HCT116 (cell line): ENCODE results near the gene SIX2. TPM values are rescaled to one million over a fixed set of nuclear protein-coding genes. Genes with fewer than 3 reads are reported as not detected.

ENCODE experiments used
- ATAC-seq: fragments of 200-7000 bp; cut with Tn5 transposase; 2 replicates; pipeline ENCODE4 v1.9.1; 2020; ENCODE audit warnings: mild to moderate bottlenecking, moderate library complexity
- BruUV-seq: library from RNA; stranded (reverse); fragments of 400-500 nt; replicated peaks from 2 replicates; lab custom pipeline; 2021; lab: Mats Ljungman, UMichigan
- CTCF ChIA-PET: fragments of 300-600 bp; sonication (Branson Sonifier 250); formaldehyde crosslinking; loops from one replicate; lab custom pipeline; 2021; ENCODE audit warnings: antibody characterized with exemption; lab: Charles Lee
- POLR2A ChIA-PET: fragments of 300-600, 350-600 bp; sonication (Branson Sonifier 250); formaldehyde crosslinking; loops from one replicate; lab custom pipeline; 2021; ENCODE audit warnings: antibody characterized with exemption; lab: Charles Lee
- RAD21 ChIA-PET, 2 experiments: fragments of 300-600 bp; sonication (Branson Sonifier 250); formaldehyde crosslinking; loops; one replicate each; lab custom pipeline; 2023; ENCODE audit warnings: low total read pairs in 2 of 2; ENCODE audit not compliant: uncharacterized antibody in 2 of 2, unreplicated experiment in 2 of 2, low non-redundant PET in 1 of 2; lab: Charles Lee
- DNase-seq: peaks from one replicate; pipeline ENCODE4 v3.0.0-alpha.2; 2010; ENCODE audit warnings: low read depth, low spot score
- H2AFZ ChIP-seq: fragments of 200-600 bp; shearing (Covaris generic), sonication (generic); 2 replicates; pipeline ENCODE4 v1.6.1; 2017; ENCODE audit warnings: low read depth, mixed run types, mixed read lengths, antibody characterized with exemption, low read length; ENCODE audit not compliant: poor library complexity, severe bottlenecking
- H3K27ac ChIP-seq: 2 replicates; pipeline ENCODE4 v1.5.1; 2012; ENCODE audit warnings: low read depth, low read length
- H3K27me3 ChIP-seq: fragments of 200-600 bp; sonication (generic); 2 replicates; pipeline ENCODE4 v1.6.1; 2016; ENCODE audit warnings: mixed run types, low read length, mixed read lengths; ENCODE audit not compliant: insufficient read depth
- H3K36me3 ChIP-seq, 2 experiments: fragments of 200-500 bp in 1 of 2; fragments of 200-600 bp in 1 of 2; sonication (Bioruptor generic) in 1 of 2; sonication (generic) in 1 of 2; 2 replicates each; pipeline versions ENCODE4 v1.5.1 to v1.6.1; 2014 to 2016; ENCODE audit warnings: low read length in 2 of 2, inconsistent platforms in 1 of 2, mixed read lengths in 1 of 2, mixed run types in 1 of 2; ENCODE audit not compliant: insufficient read depth in 2 of 2, control insufficient read depth in 1 of 2
- H3K4me1 ChIP-seq, 2 experiments: fragments of 200-600 bp in 1 of 2; sonication (generic) in 1 of 2; 2 replicates each; pipeline versions ENCODE4 v1.5.1 to v1.6.1; 2012 to 2017; ENCODE audit warnings: low read length in 2 of 2, inconsistent platforms in 1 of 2, mild to moderate bottlenecking in 1 of 2, mixed read lengths in 1 of 2, mixed run types in 1 of 2, moderate library complexity in 1 of 2; ENCODE audit not compliant: insufficient read depth in 2 of 2, control insufficient read depth in 1 of 2
- H3K4me2 ChIP-seq: fragments of 200-600 bp; sonication (generic); 2 replicates; pipeline ENCODE4 v1.6.1; 2017; ENCODE audit warnings: mixed run types, low read length, mixed read lengths
- H3K4me3 ChIP-seq, 2 experiments: fragments of 200-600 bp in 1 of 2; sonication (generic) in 1 of 2; replicated peaks in 1 of 2; 2 replicates each; pipeline ENCODE4 v1.5.1; 2011 to 2016; ENCODE audit warnings: low read length in 2 of 2, control low read depth in 1 of 2, low read depth in 1 of 2, mild to moderate bottlenecking in 1 of 2, mixed read lengths in 1 of 2, mixed run types in 1 of 2
- H3K79me2 ChIP-seq: fragments of 200-600 bp; sonication (generic); 2 replicates; pipeline ENCODE4 v1.6.1; 2017; ENCODE audit warnings: mild to moderate bottlenecking, mixed run types, low read length, moderate library complexity, mixed read lengths; ENCODE audit not compliant: insufficient read depth
- H3K9ac ChIP-seq: fragments of 200-600 bp; sonication (generic); 2 replicates; pipeline ENCODE4 v1.6.1; 2016; ENCODE audit warnings: low read length, mixed read lengths
- H3K9me2 ChIP-seq: fragments of 200-600 bp; sonication (generic), shearing (Covaris generic); 2 replicates; pipeline ENCODE4 v1.6.1; 2017; ENCODE audit warnings: mixed run types, mild to moderate bottlenecking, moderate library complexity; ENCODE audit not compliant: insufficient read depth
- H3K9me3 ChIP-seq, 2 experiments: fragments of 200-500 bp in 1 of 2; fragments of 200-600 bp in 1 of 2; sonication (Bioruptor generic) in 1 of 2; sonication (generic) in 1 of 2; 2 replicates each; pipeline ENCODE4 v1.6.1; 2014 to 2017; ENCODE audit warnings: low read length in 2 of 2, mixed read lengths in 2 of 2, inconsistent platforms in 1 of 2, low read depth in 1 of 2, mild to moderate bottlenecking in 1 of 2, mixed run types in 1 of 2, moderate library complexity in 1 of 2; ENCODE audit not compliant: control insufficient read depth in 1 of 2, insufficient read depth in 1 of 2
- H4K20me1 ChIP-seq: fragments of 200-600 bp; sonication (generic), shearing (Covaris generic); 2 replicates; pipeline ENCODE4 v1.6.1; 2017; ENCODE audit warnings: mixed run types, mild to moderate bottlenecking, moderate library complexity; ENCODE audit not compliant: insufficient read depth
- ATF3 ChIP-seq: IDR thresholded peaks from 2 replicates; pipeline ENCODE4 v1.6.1; 2012
- CBX3 ChIP-seq: IDR thresholded peaks from 2 replicates; pipeline ENCODE4 v1.6.1; 2012; ENCODE audit warnings: low read depth
- CEBPB ChIP-seq: IDR thresholded peaks from 2 replicates; pipeline ENCODE4 v1.6.1; 2012; ENCODE audit warnings: low read depth
- CTCF ChIP-seq, 3 experiments: fragments of 200-600 bp in 1 of 3; sonication (generic) in 1 of 3; IDR thresholded peaks in 2 of 3; conservative IDR thresholded peaks in 1 of 3; 2 replicates each; pipeline ENCODE4 v1.5.1; 2012 to 2017; ENCODE audit warnings: low read depth in 2 of 3, low read length in 2 of 3, antibody characterized with exemption in 1 of 3, borderline replicate concordance in 1 of 3, control low read depth in 1 of 3, mild to moderate bottlenecking in 1 of 3, mixed read lengths in 1 of 3, mixed run types in 1 of 3, moderate library complexity in 1 of 3; ENCODE audit not compliant: insufficient read depth in 1 of 3
- EGR1 ChIP-seq: IDR thresholded peaks from 2 replicates; pipeline ENCODE4 v1.6.1; 2012; ENCODE audit warnings: low read depth
- ELF1 ChIP-seq: IDR thresholded peaks from 2 replicates; pipeline ENCODE4 v1.6.1; 2012; ENCODE audit warnings: low read depth, borderline replicate concordance
- EZH2 ChIP-seq: fragments of 200-600 bp; sonication (generic); IDR thresholded peaks from 2 replicates; pipeline ENCODE4 v1.6.1; 2017; ENCODE audit warnings: antibody characterized with exemption, mixed run types
- EZH2phosphoT487 ChIP-seq: fragments of 200-600 bp; IDR thresholded peaks from 2 replicates; pipeline ENCODE4 v1.6.1; 2018; ENCODE audit warnings: antibody characterized with exemption, borderline replicate concordance
- FOSL1 ChIP-seq: IDR thresholded peaks from 2 replicates; pipeline ENCODE4 v1.6.1; 2012; ENCODE audit warnings: low read depth
- JUND ChIP-seq: IDR thresholded peaks from 2 replicates; pipeline ENCODE4 v1.6.1; 2012
- POLR2A ChIP-seq: IDR thresholded peaks from 2 replicates; pipeline ENCODE4 v1.7.0; 2011; ENCODE audit warnings: borderline replicate concordance; ENCODE audit not compliant: insufficient read depth, insufficient read length; ENCODE audit errors: extremely low read depth
- POLR2AphosphoS5 ChIP-seq: IDR thresholded peaks from 2 replicates; pipeline ENCODE4 v1.6.1; 2011; ENCODE audit warnings: mild to moderate bottlenecking, low read depth, low read length, moderate library complexity
- RAD21 ChIP-seq: IDR thresholded peaks from 2 replicates; pipeline ENCODE4 v1.6.1; 2012; ENCODE audit warnings: low read depth, mild to moderate bottlenecking
- SIN3A ChIP-seq: IDR thresholded peaks from 2 replicates; pipeline ENCODE4 v1.6.1; 2012; ENCODE audit warnings: low read depth
- SP1 ChIP-seq: IDR thresholded peaks from 2 replicates; pipeline ENCODE4 v1.6.1; 2012; ENCODE audit warnings: low read depth
- SRF ChIP-seq: IDR thresholded peaks from 2 replicates; pipeline ENCODE4 v1.6.1; 2012; ENCODE audit warnings: low read depth
- TCF7L2 ChIP-seq: IDR thresholded peaks from 2 replicates; pipeline ENCODE4 v1.7.0; 2011; ENCODE audit warnings: borderline replicate concordance, inconsistent platforms; ENCODE audit not compliant: insufficient read depth, insufficient read length; ENCODE audit errors: extremely low read depth
- YY1 ChIP-seq: IDR thresholded peaks from 2 replicates; pipeline ENCODE4 v1.6.1; 2011; ENCODE audit warnings: low read length, low read depth, moderate library complexity, mild to moderate bottlenecking; ENCODE audit not compliant: insufficient replicate concordance; ENCODE audit errors: extremely low read depth
- ZBTB33 ChIP-seq: IDR thresholded peaks from 2 replicates; pipeline ENCODE4 v1.6.1; 2011; ENCODE audit warnings: mild to moderate bottlenecking, low read length, moderate library complexity; ENCODE audit not compliant: insufficient replicate concordance; ENCODE audit errors: extremely low read depth
- ZNF274 ChIP-seq: fragments of 200-500 bp; sonication (Bioruptor generic); IDR thresholded peaks from 2 replicates; pipeline ENCODE4 v1.6.1; 2014; ENCODE audit warnings: mild to moderate bottlenecking, low read depth, low read length, inconsistent platforms
- intact Hi-C: fragments of 100-400 bp; cut with micrococcal nuclease; formaldehyde crosslinking; loops from 2 replicates; pipeline ENCODE4 v1.10.0; 2022
- total RNA-seq: library from RNA; stranded (reverse); gene quantifications from one replicate; pipeline ENCODE4 v1.2.1, GENCODE V29; 2021; ENCODE audit not compliant: unreplicated experiment

Gene SIX2
- total RNA-seq, 1 experiment from 2014 or later: 0.54 TPM

GRCh38 chr2:45004562-45005191 lies 4.6 kb downstream of the SIX2 start (continued):
- TF ChIP-seq FOSL1 (no peak), TCF7L2 (no peak)
- TF ChIP-seq, all 23 proteins: peak for 0

GRCh38 chr2:45003579-45004551 lies 5.4 kb downstream of the SIX2 start:
- RAD21 ChIA-PET: no interaction called here
- Histone ChIP-seq H3K36me3 (no peaks in the 10 kb centered on the region), H3K9me2 (no peaks in the 10 kb centered on the region), H3K4me2 (no peak overlapping the region), H2AFZ (no peak overlapping the region), H3K9ac (no peak overlapping the region), H4K20me1 (no peaks in the 10 kb centered on the region), H3K9me3 (no peaks in the 10 kb centered on the region), H3K4me1 (no peaks in the 10 kb centered on the region; a peak in 1 of 4 replicates), H3K4me3 (no peak overlapping the region), H3K27me3 (no peaks in the 10 kb centered on the region), H3K79me2 (no peaks in the 10 kb centered on the region), H3K27ac (no peak overlapping the region)
- no peak for TF ChIP-seq ZNF274
- no peak for TF ChIP-seq ZBTB33
- TF ChIP-seq CBX3: no peak
- TF ChIP-seq YY1: no peak
- TF ChIP-seq POLR2A: no peak
- no peak for TF ChIP-seq ELF1
- no peak for TF ChIP-seq ATF3
- no peak for TF ChIP-seq EZH2phosphoT487
- TF ChIP-seq CTCF (IDR thresholded peaks at IDR 0.05 in 2 of 3, conservative IDR thresholded peaks at IDR 0.05 in 1 of 3; ENCODE audit: borderline replicate concordance in 1 of 3, insufficient read depth in 1 of 3, low read depth in 2 of 3, low read length in 2 of 3): no peak
- TF ChIP-seq POLR2AphosphoS5: no peak
- no peak for TF ChIP-seq SIN3A
- TF ChIP-seq FOSL1: no peak
- TF ChIP-seq EGR1: no peak
- no peak for TF ChIP-seq SP1
- no peak for TF ChIP-seq JUND
- no peak for TF ChIP-seq EZH2
- no peak for TF ChIP-seq TCF7L2
- no peak for TF ChIP-seq RAD21
- no peak for TF ChIP-seq SRF
- no peak for TF ChIP-seq CEBPB
- BruUV-seq: no TSS peak
- no peak for ATAC-seq
- CTCF ChIA-PET: no interaction called here
- intact Hi-C loops: no loop called here
- POLR2A ChIA-PET: no interaction called here
- DNase-seq: no peak
